Dermis lymphatic vessel endothelial cell (primary cell): ENCODE measurements around the gene IL1R1. TPM values are rescaled to one million over a fixed set of nuclear protein-coding genes. Genes with fewer than 3 reads are reported as not detected.

Experiments
- total RNA-seq: library from RNA; depleted of rRNA; stranded (reverse); fragments of >200 nt; gene quantifications from 2 replicates; pipeline ENCODE4 v1.2.1, GENCODE V29; 2014

The IL1R1 gene, protein sequence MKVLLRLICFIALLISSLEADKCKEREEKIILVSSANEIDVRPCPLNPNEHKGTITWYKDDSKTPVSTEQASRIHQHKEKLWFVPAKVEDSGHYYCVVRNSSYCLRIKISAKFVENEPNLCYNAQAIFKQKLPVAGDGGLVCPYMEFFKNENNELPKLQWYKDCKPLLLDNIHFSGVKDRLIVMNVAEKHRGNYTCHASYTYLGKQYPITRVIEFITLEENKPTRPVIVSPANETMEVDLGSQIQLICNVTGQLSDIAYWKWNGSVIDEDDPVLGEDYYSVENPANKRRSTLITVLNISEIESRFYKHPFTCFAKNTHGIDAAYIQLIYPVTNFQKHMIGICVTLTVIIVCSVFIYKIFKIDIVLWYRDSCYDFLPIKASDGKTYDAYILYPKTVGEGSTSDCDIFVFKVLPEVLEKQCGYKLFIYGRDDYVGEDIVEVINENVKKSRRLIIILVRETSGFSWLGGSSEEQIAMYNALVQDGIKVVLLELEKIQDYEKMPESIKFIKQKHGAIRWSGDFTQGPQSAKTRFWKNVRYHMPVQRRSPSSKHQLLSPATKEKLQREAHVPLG
- 40.5 and 49.8 TPM in 2 replicates for total RNA-seq

DNA sequence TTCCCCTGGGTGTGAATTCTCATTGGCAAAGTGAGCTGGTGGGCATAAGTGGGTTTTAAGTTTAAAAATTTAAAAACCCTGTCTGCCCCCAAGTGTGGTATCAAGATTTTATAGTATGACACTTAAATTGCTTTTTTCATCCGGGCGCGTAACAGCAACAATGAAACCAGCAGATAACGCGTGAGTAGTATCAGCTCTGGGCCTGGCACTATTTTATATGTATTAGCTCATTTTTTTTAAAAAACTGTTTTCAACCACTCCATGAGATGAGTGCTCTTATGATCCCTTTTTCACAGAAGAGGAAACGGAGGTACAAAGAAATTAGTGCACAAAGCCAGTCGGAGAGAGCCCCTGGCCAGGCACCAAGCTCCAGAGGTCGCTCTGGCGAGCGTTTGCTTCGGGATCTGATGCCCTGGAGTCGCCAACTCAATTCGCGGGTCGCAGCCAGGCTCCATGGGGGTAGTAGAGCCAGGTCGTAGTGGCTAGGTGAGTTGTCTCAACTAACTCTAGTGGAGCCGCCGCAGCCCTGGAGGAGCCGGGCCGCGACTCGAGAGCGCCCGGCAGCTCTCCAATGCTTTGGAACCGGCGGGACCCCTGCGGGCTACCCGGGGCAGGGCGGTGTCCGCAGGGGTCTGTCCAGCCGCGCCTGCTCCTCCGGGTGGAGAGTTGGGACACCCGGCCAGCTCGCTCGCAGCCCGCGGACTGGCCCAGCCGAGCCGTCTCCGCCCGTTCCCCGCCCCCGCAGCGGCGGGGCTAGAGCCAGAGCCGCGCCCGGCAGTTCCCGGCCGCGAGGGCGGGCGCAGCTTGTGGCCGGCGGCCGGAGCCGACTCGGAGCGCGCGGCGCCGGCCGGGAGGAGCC is at the start of gene IL1R1:
Gene IL1R1 (plus strand): TSS at position 777 of the 859 bp plus-strand sequence. CDS start 14,979 bp downstream, outside the sequence.

DNA sequence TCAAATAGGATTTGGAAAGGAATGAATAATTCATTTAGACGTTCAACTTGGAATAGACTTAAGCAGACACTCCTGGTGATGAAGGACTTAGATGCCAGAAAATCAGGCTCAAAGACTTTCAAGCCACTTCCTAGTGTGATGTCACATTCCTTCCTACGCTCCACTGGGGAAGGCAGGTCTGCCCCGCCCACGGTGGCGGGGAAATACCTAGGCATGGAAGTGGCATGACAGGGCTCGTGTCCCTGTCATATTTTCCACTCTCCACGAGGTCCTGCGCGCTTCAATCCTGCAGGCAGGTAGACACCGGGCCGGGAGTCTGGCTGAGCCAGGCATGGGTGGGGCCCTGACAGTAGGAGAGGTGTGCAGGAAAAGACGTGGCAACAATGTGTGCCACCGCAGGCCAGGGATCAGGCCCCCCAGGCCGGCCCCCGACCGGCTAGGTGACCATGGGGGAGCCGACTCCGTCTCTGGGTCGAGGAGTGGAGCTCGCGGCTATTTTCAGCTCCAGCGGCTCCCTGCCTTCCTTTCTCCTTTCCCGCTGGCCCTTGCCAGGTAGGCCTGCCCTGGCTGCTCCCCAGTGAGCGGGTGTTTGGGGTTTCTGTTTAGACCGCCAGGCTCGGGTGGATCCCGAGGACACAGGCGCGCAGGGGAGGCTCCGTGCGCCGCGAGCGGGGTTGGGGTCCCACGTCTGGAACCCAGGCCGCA is 44.4 kb downstream of the IL1R1 start, which contains the start of gene IL1RL2:
Gene IL1RL2 (plus strand): TSS at position 233 of the 705 bp plus-strand sequence. CDS start 845 bp downstream, outside the sequence.

Other genes with a start within 250 kb of the IL1R1 start
- gene IL1R2, start 150.8 kb upstream of the IL1R1 start, total RNA-seq: 0.26 and 0.33 TPM in 2 replicates
- gene IL1RL2, start 44.3 kb downstream of the IL1R1 start, total RNA-seq: 0.09 and 0.22 TPM in 2 replicates
- gene IL1RL1, start 168.8 kb downstream of the IL1R1 start, total RNA-seq: under 0.01 and 0.09 TPM in 2 replicates
- gene IL18R1, start 213.1 kb downstream of the IL1R1 start, total RNA-seq: under 0.01 and 0.43 TPM in 2 replicates